GM12865 (cell line): ENCODE data around the gene C1orf167.

Experiments
- DNase-seq: peaks from one replicate; pipeline ENCODE4 v3.0.0; 2010; ENCODE audit warnings: low read depth
- H3K4me3 ChIP-seq: 2 replicates; pipeline ENCODE4 v1.5.1; 2011; ENCODE audit warnings: mild to moderate bottlenecking, low read depth, low read length, control low read depth
- TF ChIP-seq, protein P1 (sequence below): IDR thresholded peaks from 2 replicates; pipeline ENCODE4 v1.5.1; 2011; ENCODE audit warnings: low read length, control low read depth, low read depth, inconsistent platforms; ENCODE audit not compliant: insufficient read depth; ENCODE audit errors: missing control alignments

C1orf167 gene

DNA sequence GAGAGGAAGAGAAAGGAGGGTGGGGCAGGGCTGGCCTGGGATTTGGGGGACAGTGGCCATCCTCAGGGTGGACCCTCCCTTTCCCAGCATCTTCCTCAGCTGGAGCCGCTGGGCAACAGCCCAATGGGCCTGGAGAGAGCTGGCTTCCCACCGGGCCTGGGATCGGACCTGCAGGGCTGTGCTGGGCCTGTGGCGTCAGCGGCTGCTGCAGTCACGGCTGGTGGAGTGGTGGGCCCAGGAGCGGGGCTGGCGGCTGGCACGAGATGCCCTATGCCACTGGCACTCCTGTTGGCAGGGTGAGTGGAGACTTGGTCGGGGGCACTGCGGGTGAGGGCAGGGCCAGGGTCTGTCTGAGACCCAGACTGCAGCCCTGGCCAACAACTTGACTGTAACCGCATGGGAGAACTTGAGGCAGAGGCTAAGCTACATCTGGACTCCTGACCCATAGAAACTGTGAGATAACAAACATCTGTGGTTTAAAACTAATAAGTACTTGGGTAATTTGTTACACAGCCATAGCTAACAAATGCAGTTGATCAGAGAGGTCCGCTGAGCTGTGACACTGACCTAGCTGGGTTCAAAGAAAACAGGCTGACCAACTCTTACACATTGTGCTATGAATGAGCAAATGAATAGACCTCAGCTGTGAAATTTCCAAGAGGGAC, 17.9 kb downstream of the C1orf167 start:
- TF ChIP-seq, protein P1, sequence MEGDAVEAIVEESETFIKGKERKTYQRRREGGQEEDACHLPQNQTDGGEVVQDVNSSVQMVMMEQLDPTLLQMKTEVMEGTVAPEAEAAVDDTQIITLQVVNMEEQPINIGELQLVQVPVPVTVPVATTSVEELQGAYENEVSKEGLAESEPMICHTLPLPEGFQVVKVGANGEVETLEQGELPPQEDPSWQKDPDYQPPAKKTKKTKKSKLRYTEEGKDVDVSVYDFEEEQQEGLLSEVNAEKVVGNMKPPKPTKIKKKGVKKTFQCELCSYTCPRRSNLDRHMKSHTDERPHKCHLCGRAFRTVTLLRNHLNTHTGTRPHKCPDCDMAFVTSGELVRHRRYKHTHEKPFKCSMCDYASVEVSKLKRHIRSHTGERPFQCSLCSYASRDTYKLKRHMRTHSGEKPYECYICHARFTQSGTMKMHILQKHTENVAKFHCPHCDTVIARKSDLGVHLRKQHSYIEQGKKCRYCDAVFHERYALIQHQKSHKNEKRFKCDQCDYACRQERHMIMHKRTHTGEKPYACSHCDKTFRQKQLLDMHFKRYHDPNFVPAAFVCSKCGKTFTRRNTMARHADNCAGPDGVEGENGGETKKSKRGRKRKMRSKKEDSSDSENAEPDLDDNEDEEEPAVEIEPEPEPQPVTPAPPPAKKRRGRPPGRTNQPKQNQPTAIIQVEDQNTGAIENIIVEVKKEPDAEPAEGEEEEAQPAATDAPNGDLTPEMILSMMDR: no peak
- H3K4me3 ChIP-seq: no peak overlapping the region
- DNase-seq: no peak

DNA sequence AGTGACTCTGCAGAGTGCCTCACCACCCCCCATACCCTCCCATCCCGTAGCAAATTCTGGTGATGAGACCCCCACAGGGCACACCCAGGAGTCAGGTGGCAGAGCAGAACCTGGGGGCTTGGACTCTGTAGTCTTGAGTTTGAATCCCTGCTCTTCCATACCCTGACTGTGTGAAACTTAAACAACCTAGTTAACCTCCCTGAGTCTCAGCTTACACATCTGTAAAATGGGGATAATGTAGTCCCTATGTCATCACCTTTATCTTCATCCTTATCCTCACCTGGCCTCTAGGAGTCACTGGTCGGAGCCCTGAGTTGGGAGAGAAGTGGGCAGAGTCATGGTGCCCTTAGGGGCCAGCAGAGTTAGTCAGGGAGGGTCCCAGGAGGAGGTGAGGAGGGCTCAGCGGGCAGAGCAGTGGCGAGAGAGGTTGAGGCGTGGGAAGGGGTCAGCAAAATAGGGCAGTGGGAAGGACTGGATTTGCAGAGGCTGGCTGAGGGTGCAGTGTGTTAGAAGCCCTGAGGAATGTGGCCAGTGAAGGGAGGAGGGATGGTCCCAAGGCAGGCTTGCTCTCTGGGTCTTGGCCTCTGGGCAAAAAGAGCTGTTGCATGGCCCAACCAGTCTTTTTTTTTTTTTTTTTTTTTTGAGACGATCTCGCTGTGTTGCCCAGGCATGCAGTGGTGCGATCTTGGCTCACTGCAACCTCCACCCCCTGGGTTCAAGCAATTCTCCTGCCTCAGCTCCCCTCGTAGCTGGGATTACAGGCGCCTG, 18.6 kb downstream of the C1orf167 start:
- DNase-seq: no peak
- H3K4me3 ChIP-seq: no peak overlapping the region
- TF ChIP-seq, protein P1: no peak

DNA sequence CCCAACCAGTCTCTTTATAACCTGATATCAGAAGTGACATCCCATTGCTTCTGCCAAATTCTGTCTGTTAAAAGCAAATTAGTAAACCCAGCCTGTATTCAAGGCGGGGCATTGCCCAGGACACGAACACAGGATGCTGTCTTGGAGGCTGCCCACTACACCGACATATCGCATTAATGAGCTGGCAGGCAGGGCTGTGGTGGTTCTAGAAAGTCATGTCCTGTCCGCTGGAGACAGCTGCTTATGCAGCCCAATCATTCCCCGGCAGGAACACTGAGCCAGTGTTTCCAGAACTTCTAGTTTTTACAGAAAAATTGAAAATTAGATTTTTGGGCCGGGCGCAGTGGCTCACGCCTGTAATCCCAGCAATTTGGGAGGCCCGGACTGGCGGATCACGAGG, 19.3 kb downstream of the C1orf167 start:
- H3K4me3 ChIP-seq: no peak overlapping the region
- TF ChIP-seq, protein P1: no peak
- DNase-seq: no peak

DNA sequence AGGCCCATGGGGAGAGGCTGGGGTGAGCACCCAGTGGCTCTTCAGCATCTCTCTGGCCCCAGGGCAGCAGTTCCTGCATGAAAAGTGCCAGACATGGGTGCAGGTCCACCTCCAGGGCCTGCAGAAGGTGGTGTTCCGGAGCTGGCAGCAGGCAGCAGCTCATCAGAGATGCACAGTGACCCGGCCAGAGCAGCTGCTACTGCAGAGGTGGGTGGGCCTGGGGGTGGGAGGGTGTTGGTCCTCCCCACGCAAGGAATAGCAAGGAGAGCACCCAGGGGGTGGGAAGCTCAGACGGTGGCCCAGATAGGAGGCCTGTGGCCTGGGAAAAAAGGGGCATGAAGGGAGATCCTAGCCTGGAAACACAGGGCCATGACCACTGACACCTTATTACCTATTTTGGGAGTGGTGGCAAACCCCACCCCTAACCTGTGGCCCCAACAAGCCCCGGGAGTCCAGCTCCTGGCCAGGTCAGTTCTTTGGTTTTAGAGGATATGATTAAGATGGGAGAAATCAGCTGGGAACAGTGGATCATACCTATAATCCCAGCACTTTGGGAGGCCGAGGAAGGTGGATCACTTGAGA, 20.2 kb downstream of the C1orf167 start:
- no peak overlapping the region for H3K4me3 ChIP-seq
- TF ChIP-seq, protein P1: no peak
- DNase-seq: no peak

DNA sequence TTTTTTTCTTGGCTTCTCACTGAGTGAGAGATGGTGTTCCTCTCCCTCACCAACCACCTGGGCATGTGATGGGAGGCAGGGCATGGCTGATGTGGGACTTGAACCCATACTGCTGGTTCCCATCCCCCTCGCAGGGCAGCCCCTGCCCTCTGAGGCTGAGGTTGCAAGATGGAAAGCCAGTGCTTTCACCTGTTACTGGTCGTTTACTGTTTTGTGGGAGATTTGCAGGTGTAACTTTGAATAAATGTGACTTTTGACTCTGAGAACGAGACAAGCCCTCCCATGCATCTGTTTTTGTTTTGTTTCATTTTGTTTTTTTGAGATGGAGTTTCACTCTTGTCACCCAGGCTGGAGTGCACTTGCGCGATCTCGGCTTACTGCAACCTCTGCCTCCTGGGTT, 21.6 kb downstream of the C1orf167 start:
- no peak overlapping the region for H3K4me3 ChIP-seq
- TF ChIP-seq, protein P1: no peak
- DNase-seq: peak; percentile 26

DNA sequence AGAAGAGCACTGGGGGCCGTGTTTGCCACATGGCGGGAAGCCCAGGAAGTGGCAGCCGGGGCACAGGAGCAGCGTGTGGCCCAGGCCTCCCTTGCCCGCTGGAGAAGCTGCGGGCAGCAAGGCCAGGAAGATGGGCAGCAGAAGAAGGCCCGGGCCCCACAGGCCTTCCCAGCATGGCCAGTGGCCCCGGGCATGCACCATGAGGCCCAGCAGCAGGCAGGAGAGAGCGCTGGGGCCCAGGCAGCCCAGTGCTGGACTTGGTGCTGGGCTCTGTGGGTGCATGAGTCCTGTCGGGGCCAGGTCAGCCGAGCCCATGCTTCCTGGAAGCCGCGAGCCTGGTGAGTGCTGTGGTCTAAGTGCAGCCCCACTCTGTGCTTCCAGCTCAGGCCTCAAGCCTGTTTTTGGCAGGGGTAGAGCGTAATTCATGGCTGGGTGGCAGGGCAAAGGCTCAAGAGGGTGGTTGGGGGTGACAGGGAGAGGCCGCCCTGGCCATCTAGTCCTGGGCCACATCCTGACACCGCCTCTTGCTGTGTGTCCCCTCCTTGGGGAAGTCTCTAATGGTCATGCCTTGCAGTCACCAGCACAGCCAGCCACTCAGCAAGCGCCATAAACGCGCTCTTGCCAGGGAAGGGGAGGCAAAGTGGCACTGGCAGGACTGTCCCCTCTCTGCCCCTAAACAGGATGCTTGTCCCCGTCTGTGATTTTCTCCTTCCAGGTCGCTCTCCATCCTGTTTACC, 22.4 kb downstream of the C1orf167 start:
- TF ChIP-seq, protein P1: no peak
- H3K4me3 ChIP-seq: no peak overlapping the region
- no peak for DNase-seq
